PFSK-1 (cell line): ENCODE results near the gene MYO7A.

ENCODE experiments used
- FOXP2 ChIP-seq: optimal IDR thresholded peaks from 2 replicates; pipeline ENCODE3; 2011; ENCODE audit warnings: borderline replicate concordance, control low read depth, inconsistent platforms; ENCODE audit not compliant: insufficient read depth; ENCODE audit errors: extremely low read length, extremely low read depth
- POLR2AphosphoS5 ChIP-seq: IDR thresholded peaks from 2 replicates; pipeline ENCODE4 v1.6.1; 2012; ENCODE audit warnings: low read depth, mild to moderate bottlenecking, control low read depth, low read length, moderate library complexity
- REST ChIP-seq, 2 experiments: IDR thresholded peaks; 2 replicates each; pipeline versions ENCODE4 v1.6.1 to v1.8.0; 2011 to 2012; ENCODE audit warnings: low read depth in 2 of 2, low read length in 2 of 2, control low read depth in 1 of 2, inconsistent platforms in 1 of 2, mild to moderate bottlenecking in 1 of 2, moderate library complexity in 1 of 2; ENCODE audit not compliant: insufficient read depth in 1 of 2
- SIN3A ChIP-seq: IDR thresholded peaks from 2 replicates; pipeline ENCODE4 v1.6.1; 2012; ENCODE audit warnings: mild to moderate bottlenecking, low read length, moderate library complexity, borderline replicate concordance; ENCODE audit not compliant: insufficient read depth
- TAF1 ChIP-seq: IDR thresholded peaks from 2 replicates; pipeline ENCODE4 v1.6.1; 2012; ENCODE audit warnings: low read length, control low read depth, borderline replicate concordance; ENCODE audit not compliant: insufficient read depth

- TF ChIP-seq POLR2AphosphoS5 (no peak), FOXP2 (no peak), REST (IDR thresholded peaks at IDR 0.05; ENCODE audit: insufficient read depth in 1 of 2, low read depth in 2 of 2, low read length in 2 of 2) (no peak), TAF1 (no peak), SIN3A (no peak)
Observed at GRCh38 chr11:77207019-77207485, 79.0 kb downstream of the MYO7A start.
